Measurements from ENCODE around the gene NHEJ1. TPM values are rescaled to one million over a fixed set of nuclear protein-coding genes. Genes with fewer than 3 reads are reported as not detected.

The NHEJ1 gene
- total and polyA plus RNA-seq, 2 of the 13 experiments (the other 11 are each of a cell fraction or from before 2014, with no cell fraction given), result 30.0 to 30.7 TPM

- TF ChIP-seq SMC3 (IDR thresholded peaks at IDR 0.05; ENCODE audit: low read length) (peak; percentile 97), CC2D1A (CRISPR knock-in tag; IDR thresholded peaks at IDR 0.05) (no peak), ELF3 (CRISPR knock-in tag; IDR thresholded peaks at IDR 0.05) (no peak), NCOA2 (CRISPR knock-in tag; IDR thresholded peaks at IDR 0.05) (no peak), ZNF260 (CRISPR knock-in tag; IDR thresholded peaks at IDR 0.05; ENCODE audit: borderline replicate concordance, low read depth) (no peak), ZNF710 (CRISPR knock-in tag; IDR thresholded peaks at IDR 0.05; ENCODE audit: borderline replicate concordance) (no peak), HOXD1 (CRISPR knock-in tag; IDR thresholded peaks at IDR 0.05) (no peak), MED1 (CRISPR knock-in tag; IDR thresholded peaks at IDR 0.05) (no peak), SIN3A (IDR thresholded peaks at IDR 0.05; ENCODE audit: borderline replicate concordance, low read depth, low read length) (no peak), PRDM10 (CRISPR knock-in tag; IDR thresholded peaks at IDR 0.05; ENCODE audit: low read depth) (no peak), ZNF776 (CRISPR knock-in tag; IDR thresholded peaks at IDR 0.05) (no peak), ZNF30 (CRISPR knock-in tag; IDR thresholded peaks at IDR 0.05) (no peak), HDAC1 (CRISPR knock-in tag; IDR thresholded peaks at IDR 0.05) (no peak), SMAD1 (CRISPR knock-in tag; IDR thresholded peaks at IDR 0.05; ENCODE audit: borderline replicate concordance, low read depth) (no peak), THAP9 (CRISPR knock-in tag; IDR thresholded peaks at IDR 0.05; ENCODE audit: borderline replicate concordance) (no peak), RAD21 (CRISPR knock-in tag; IDR thresholded peaks at IDR 0.05) (peak; percentile 87), ZFX (CRISPR knock-in tag; IDR thresholded peaks at IDR 0.05; ENCODE audit: low read depth) (no peak), NFKB2 (CRISPR knock-in tag; IDR thresholded peaks at IDR 0.05; ENCODE audit: borderline replicate concordance) (no peak)
Measured at GRCh38 chr2:219119422-219120043, 41.1 kb downstream of the NHEJ1 start (continued).

All from HepG2 (cell line).